ENCODE data around the gene MAU2.

DNA sequence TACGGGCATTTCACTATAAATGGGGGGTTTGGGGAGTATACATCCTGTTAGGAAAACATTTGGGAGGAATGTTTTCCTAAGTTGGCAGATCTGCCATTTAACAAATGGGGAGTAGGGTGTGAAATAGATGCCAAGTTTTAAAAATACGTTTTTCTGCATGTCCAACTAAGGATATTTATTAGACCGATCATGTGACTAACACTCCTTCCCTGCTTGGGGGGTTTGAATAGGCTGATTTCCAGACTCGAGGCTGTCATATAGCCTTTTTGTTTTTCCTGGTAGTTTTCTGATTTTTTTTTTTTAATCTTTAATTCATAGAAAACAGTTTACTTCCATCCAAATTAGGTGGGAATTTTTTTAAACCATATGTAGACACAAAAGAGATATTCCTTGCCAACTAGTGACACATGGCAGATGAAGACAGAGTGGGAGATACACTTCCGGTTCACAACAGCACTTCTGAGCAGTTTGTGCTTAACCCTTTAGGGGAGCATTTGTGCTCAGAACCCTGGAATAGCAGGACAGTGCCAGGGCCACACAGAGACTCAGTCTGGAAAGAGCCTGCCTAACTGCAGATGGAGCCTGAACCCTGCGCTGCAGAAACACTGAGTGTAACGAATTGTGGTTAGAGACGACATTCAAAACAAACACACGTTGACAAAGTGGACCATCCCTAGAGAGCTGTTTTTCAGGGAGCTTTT, 79.3 kb downstream of the MAU2 start:
- TF ChIP-seq, protein P1, sequence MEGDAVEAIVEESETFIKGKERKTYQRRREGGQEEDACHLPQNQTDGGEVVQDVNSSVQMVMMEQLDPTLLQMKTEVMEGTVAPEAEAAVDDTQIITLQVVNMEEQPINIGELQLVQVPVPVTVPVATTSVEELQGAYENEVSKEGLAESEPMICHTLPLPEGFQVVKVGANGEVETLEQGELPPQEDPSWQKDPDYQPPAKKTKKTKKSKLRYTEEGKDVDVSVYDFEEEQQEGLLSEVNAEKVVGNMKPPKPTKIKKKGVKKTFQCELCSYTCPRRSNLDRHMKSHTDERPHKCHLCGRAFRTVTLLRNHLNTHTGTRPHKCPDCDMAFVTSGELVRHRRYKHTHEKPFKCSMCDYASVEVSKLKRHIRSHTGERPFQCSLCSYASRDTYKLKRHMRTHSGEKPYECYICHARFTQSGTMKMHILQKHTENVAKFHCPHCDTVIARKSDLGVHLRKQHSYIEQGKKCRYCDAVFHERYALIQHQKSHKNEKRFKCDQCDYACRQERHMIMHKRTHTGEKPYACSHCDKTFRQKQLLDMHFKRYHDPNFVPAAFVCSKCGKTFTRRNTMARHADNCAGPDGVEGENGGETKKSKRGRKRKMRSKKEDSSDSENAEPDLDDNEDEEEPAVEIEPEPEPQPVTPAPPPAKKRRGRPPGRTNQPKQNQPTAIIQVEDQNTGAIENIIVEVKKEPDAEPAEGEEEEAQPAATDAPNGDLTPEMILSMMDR (IDR thresholded peaks at IDR 0.05) = no peak
- no peak for TF ChIP-seq POLR2A (IDR thresholded peaks at IDR 0.05)
